Astrocyte of the cerebellum (primary cell): ENCODE measurements around the gene BLOC1S2.

Experiments used
- DNase-seq: peaks from one replicate; pipeline ENCODE4 v3.0.0-alpha.2; 2011; ENCODE audit warnings: low read depth
- H3K4me3 ChIP-seq: 2 replicates; pipeline ENCODE4 v1.5.1; 2011; ENCODE audit warnings: mild to moderate bottlenecking, low read depth, low read length, moderate library complexity
- CTCF ChIP-seq: IDR thresholded peaks from 2 replicates; pipeline ENCODE4 v1.5.1; 2012; ENCODE audit warnings: low read length, low read depth, moderate library complexity, mild to moderate bottlenecking; ENCODE audit errors: missing control alignments
- in situ Hi-C: cut with HindIII; loops from 2 replicates; pipeline ENCODE4 v1.10.0; 2017; ENCODE audit warnings: low sequenced_read_pairs

BLOC1S2 gene

DNA sequence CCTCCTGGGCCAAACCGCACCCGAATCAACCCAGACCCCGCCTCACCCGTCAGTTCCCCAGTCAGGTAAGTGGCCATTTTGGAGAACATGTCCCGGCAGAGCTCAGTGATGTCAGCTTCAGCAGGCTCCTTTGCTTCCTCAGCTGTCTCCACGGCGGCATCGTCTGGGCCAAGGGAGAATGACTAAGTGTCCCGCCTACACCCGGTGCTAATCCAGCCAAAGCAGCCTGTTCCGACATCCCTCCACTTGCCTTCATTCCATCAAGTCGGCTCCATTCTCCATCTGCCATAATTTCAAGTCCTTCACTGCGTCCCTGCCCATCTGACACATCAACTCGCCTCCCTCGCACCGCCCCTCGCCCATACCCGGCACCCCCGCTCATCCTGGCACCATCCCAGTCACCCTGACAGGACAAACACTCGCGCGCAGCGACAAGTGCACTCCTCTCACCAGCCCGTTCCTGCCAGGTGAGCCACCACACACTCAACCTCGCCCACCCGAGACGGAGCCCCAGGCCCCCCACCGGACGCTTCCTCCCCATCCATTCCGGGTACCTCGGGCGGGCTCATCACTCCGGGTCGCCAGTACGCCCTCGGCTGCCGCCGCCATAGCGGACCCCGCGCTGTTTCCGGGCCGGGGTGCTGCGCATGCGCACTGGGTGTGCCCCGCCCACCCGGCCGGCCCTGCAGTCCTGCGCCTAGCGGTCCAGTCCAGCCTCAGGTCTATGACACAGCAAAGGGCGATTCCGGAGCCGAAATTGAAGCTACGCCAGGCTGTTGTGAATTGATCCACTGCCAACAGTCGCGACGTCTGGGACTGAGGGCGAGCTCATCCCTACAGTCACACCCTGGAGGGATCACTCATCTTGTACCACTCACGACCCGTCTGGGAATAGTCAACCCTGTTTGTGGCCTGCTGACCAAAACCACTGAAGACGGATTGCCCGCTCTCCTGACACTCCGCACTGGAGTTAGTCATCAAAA is at the start of gene BLOC1S2:
Gene BLOC1S2 (minus strand): TSS at position 630 of the 983 bp plus-strand sequence. CDS start 21 bp downstream, at position 609.
- in situ Hi-C loops = no loop called here
- H3K4me3 ChIP-seq = peak within 1 kb of the TSS; percentile 71
- TF ChIP-seq CTCF = peak; percentile 4
- peak; percentile 72 for DNase-seq

- no peak for DNase-seq
- in situ Hi-C loops = loop anchor here (25.0 kb wide), 1 partner anchor 553 kb away; no protein-coding TSS in a partner anchor
- no peak for TF ChIP-seq CTCF
Observed at GRCh38 chr10:100334762-100335161, 48.3 kb upstream of the BLOC1S2 start.

DNA sequence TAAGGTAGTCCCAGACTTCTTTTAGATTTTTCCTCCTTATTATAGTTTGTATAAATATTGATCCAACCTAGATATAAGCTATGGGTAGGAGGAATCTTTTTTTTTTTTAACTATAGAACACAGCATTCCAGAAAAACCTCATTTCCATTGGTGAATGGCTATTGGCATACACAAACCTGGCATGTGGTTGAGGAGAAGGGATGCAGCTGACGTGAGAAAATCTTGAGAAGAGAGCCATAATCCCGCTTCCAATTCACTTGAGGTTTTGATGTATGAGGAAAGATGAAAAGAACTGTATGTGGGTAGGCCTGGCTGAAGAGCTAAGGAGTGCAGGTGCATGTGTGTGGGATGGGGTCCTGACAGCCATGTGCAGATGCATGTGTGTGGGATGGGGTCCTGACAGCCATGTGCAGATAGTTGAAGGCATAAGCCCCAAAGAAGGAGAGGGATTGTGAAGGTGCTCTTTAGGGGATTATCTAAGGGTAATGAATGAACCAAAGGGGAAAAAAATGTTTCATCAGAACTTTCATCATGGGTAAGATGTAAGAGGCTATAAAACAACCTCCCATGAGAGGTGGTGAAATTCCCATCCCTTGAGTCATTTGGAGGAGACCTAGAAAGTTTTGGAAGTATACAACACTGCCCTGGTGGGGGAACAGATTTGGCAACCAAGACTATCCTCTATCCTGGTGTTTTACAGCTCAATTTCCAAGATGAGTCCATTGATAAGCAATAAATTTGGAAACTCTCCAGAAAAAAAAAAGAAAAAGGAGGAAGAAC is 47.4 kb upstream of the BLOC1S2 start:
- no peak for TF ChIP-seq CTCF
- no peak overlapping the region for H3K4me3 ChIP-seq
- in situ Hi-C loops = loop anchor here (25.0 kb wide), 1 partner anchor 553 kb away; no protein-coding TSS in a partner anchor
- DNase-seq = no peak

More at GRCh38 chr10:100334762-100335161, 48.3 kb upstream of the BLOC1S2 start:
- H3K4me3 ChIP-seq = no peak overlapping the region

GRCh38 chr10:100333106-100333505 is 46.6 kb upstream of the BLOC1S2 start:
- no peak for DNase-seq
- TF ChIP-seq CTCF = no peak
- in situ Hi-C loops = loop anchor here (25.0 kb wide), 1 partner anchor 554 kb away; no protein-coding TSS in a partner anchor
- no peak overlapping the region for H3K4me3 ChIP-seq

- in situ Hi-C loops = loop anchor here (25.0 kb wide), 1 partner anchor 557 kb away; no protein-coding TSS in a partner anchor
- no peak for TF ChIP-seq CTCF
- H3K4me3 ChIP-seq = no peak within 1 kb of the TSS
- no peak for DNase-seq
Observed at GRCh38 chr10:100330079-100330478, 43.6 kb upstream of the BLOC1S2 start, which contains the start of gene PKD2L1. TSS of gene PKD2L1 (minus strand) at chr10:100330228. CDS start at chr10:100330103, 125 bp downstream.

DNA sequence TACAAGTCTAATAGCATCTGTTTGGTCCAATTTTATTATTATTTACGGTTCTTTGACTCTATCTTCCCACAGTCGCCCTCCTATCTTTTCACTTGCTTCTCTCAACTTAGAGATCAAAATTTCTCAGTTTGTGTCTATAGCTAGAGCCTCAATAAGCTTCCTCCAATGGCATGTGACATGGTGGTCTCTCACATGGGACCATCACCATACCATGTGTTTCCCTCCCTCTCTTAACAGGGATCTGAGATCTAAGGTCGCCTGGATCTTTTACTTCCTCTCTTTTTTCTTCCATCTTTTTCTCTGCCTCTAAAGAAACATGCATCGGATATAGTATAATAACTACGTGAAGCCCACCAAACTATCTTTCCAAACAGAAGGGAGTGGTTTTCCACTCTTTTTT is 41.7 kb upstream of the BLOC1S2 start:
- no peak for TF ChIP-seq CTCF
- no peak for DNase-seq
- no peak overlapping the region for H3K4me3 ChIP-seq
- in situ Hi-C loops = loop anchor here (25.0 kb wide), 1 partner anchor 559 kb away; no protein-coding TSS in a partner anchor
